Astrocyte of the cerebellum (primary cell): Measurements from ENCODE around the gene QRFP.

Source experiments
- DNase-seq: peaks from one replicate; pipeline ENCODE4 v3.0.0-alpha.2; 2011; ENCODE audit warnings: low read depth
- H3K4me3 ChIP-seq: 2 replicates; pipeline ENCODE4 v1.5.1; 2011; ENCODE audit warnings: mild to moderate bottlenecking, low read depth, low read length, moderate library complexity
- in situ Hi-C: cut with HindIII; loops from 2 replicates; pipeline ENCODE4 v1.10.0; 2017; ENCODE audit warnings: low sequenced_read_pairs
- TF ChIP-seq, protein P1 (sequence below): IDR thresholded peaks from 2 replicates; pipeline ENCODE4 v1.5.1; 2012; ENCODE audit warnings: low read length, low read depth, moderate library complexity, mild to moderate bottlenecking; ENCODE audit errors: missing control alignments

Gene QRFP

DNA sequence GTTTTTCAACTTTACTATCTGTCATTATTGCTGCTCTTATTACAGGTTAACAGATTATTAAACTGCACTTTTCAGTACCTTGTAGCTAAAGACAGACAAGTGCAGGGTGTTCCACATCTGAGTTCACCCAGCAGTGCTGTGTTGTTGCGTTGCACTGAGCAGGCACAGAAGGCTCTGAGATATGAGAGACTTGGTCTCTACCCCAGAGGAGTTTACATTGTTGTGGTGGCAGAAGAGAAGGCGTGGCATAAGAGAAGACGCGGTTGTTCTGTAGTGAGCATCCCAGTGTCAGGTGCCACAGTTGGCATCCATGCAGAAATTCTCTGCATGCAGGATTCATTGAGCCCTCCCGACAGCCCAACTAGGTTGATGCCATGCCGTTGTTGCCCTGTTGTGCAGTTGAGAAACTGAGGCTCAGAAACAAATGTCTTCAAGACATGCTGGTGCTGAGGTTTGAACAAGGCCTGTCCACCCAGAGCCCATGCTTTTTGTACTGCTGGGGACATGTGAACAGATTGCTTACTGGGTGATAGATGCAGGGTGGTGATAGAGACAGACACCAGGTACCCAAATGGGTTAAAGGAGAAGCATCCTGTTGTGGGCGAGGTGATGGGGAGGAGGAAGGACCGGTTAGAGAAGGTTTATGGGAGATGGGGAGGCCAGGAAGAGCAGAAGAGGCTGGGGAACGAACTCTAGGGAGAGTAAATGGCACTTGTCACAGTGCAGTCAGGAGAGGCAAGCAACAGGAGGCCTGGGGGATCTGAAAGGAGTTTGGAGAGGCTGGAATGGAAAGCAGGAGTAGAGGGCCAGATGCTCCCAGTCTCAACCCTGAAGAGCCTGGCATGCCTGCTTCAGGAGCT, 53.3 kb downstream of the QRFP start:
- TF ChIP-seq, protein P1, sequence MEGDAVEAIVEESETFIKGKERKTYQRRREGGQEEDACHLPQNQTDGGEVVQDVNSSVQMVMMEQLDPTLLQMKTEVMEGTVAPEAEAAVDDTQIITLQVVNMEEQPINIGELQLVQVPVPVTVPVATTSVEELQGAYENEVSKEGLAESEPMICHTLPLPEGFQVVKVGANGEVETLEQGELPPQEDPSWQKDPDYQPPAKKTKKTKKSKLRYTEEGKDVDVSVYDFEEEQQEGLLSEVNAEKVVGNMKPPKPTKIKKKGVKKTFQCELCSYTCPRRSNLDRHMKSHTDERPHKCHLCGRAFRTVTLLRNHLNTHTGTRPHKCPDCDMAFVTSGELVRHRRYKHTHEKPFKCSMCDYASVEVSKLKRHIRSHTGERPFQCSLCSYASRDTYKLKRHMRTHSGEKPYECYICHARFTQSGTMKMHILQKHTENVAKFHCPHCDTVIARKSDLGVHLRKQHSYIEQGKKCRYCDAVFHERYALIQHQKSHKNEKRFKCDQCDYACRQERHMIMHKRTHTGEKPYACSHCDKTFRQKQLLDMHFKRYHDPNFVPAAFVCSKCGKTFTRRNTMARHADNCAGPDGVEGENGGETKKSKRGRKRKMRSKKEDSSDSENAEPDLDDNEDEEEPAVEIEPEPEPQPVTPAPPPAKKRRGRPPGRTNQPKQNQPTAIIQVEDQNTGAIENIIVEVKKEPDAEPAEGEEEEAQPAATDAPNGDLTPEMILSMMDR, result no peak
- no peak for DNase-seq
- in situ Hi-C loops, result no loop called here
- H3K4me3 ChIP-seq, result no peak overlapping the region
